Measurements from ENCODE around the gene LCA5.

The LCA5 gene

GRCh38 chr6:79513111-79513510 is 24.1 kb downstream of the LCA5 start:
- H3K9ac ChIP-seq (ENCODE audit: low read depth in 1 of 2, low read length in 2 of 2) = no peak overlapping the region
- no peaks in the 10 kb centered on the region for H3K9me3 ChIP-seq (ENCODE audit: control insufficient read depth in 2 of 2, low read length in 2 of 2)
- no peaks in the 10 kb centered on the region for H3K36me3 ChIP-seq (ENCODE audit: control insufficient read depth in 2 of 2, insufficient read depth in 2 of 2, low read length in 2 of 2)
- no peak overlapping the region for H3K27ac ChIP-seq (ENCODE audit: low read depth in 2 of 2, low read length in 2 of 2)
- H3K4me3 ChIP-seq (ENCODE audit: low read length in 2 of 2) = no peak overlapping the region
- no peaks in the 10 kb centered on the region for H3K27me3 ChIP-seq (ENCODE audit: control insufficient read depth in 2 of 2, insufficient read depth in 2 of 2, low read length in 2 of 2)
- no peaks in the 10 kb centered on the region for H3K4me1 ChIP-seq (ENCODE audit: control insufficient read depth in 2 of 2, insufficient read depth in 2 of 2, low read length in 2 of 2)

- Histone ChIP-seq H3K27ac (ENCODE audit: low read depth in 2 of 2, low read length in 2 of 2) (no peak overlapping the region), H3K4me1 (ENCODE audit: control insufficient read depth in 2 of 2, insufficient read depth in 2 of 2, low read length in 2 of 2) (no peaks in the 10 kb centered on the region), H3K4me3 (ENCODE audit: low read length in 2 of 2) (no peak overlapping the region), H3K36me3 (ENCODE audit: control insufficient read depth in 2 of 2, insufficient read depth in 2 of 2, low read length in 2 of 2) (no peaks in the 10 kb centered on the region), H3K9me3 (ENCODE audit: control insufficient read depth in 2 of 2, low read length in 2 of 2) (no peaks in the 10 kb centered on the region), H3K27me3 (ENCODE audit: control insufficient read depth in 2 of 2, insufficient read depth in 2 of 2, low read length in 2 of 2) (no peaks in the 10 kb centered on the region), H3K9ac (ENCODE audit: low read depth in 1 of 2, low read length in 2 of 2) (no peak overlapping the region)
Observed at GRCh38 chr6:79512014-79512413, 25.2 kb downstream of the LCA5 start.

GRCh38 chr6:79510707-79511106 is 26.5 kb downstream of the LCA5 start:
- Histone ChIP-seq H3K27ac (ENCODE audit: low read depth in 2 of 2, low read length in 2 of 2) (no peak overlapping the region), H3K9ac (ENCODE audit: low read depth in 1 of 2, low read length in 2 of 2) (no peak overlapping the region), H3K36me3 (ENCODE audit: control insufficient read depth in 2 of 2, insufficient read depth in 2 of 2, low read length in 2 of 2) (no peaks in the 10 kb centered on the region), H3K27me3 (ENCODE audit: control insufficient read depth in 2 of 2, insufficient read depth in 2 of 2, low read length in 2 of 2) (no peaks in the 10 kb centered on the region), H3K4me1 (ENCODE audit: control insufficient read depth in 2 of 2, insufficient read depth in 2 of 2, low read length in 2 of 2) (no peaks in the 10 kb centered on the region), H3K4me3 (ENCODE audit: low read length in 2 of 2) (no peak overlapping the region), H3K9me3 (ENCODE audit: control insufficient read depth in 2 of 2, low read length in 2 of 2) (no peaks in the 10 kb centered on the region)

- H3K4me1 ChIP-seq (ENCODE audit: control insufficient read depth in 2 of 2, insufficient read depth in 2 of 2, low read length in 2 of 2) = no peaks in the 10 kb centered on the region
- no peaks in the 10 kb centered on the region for H3K9me3 ChIP-seq (ENCODE audit: control insufficient read depth in 2 of 2, low read length in 2 of 2)
- H3K27ac ChIP-seq (ENCODE audit: low read depth in 2 of 2, low read length in 2 of 2) = no peak overlapping the region
- H3K9ac ChIP-seq (ENCODE audit: low read depth in 1 of 2, low read length in 2 of 2) = no peak overlapping the region
- no peak overlapping the region for H3K4me3 ChIP-seq (ENCODE audit: low read length in 2 of 2)
- H3K36me3 ChIP-seq (ENCODE audit: control insufficient read depth in 2 of 2, insufficient read depth in 2 of 2, low read length in 2 of 2) = no peaks in the 10 kb centered on the region
- H3K27me3 ChIP-seq (ENCODE audit: control insufficient read depth in 2 of 2, insufficient read depth in 2 of 2, low read length in 2 of 2) = no peaks in the 10 kb centered on the region
Observed at GRCh38 chr6:79506251-79506650, 31.0 kb downstream of the LCA5 start.

GRCh38 chr6:79504372-79504771 is 32.9 kb downstream of the LCA5 start:
- no peak overlapping the region for H3K27ac ChIP-seq (ENCODE audit: low read depth in 2 of 2, low read length in 2 of 2)
- no peaks in the 10 kb centered on the region for H3K36me3 ChIP-seq (ENCODE audit: control insufficient read depth in 2 of 2, insufficient read depth in 2 of 2, low read length in 2 of 2)
- no peak overlapping the region for H3K9ac ChIP-seq (ENCODE audit: low read depth in 1 of 2, low read length in 2 of 2)
- H3K27me3 ChIP-seq (ENCODE audit: control insufficient read depth in 2 of 2, insufficient read depth in 2 of 2, low read length in 2 of 2) = no peaks in the 10 kb centered on the region
- H3K4me1 ChIP-seq (ENCODE audit: control insufficient read depth in 2 of 2, insufficient read depth in 2 of 2, low read length in 2 of 2) = no peaks in the 10 kb centered on the region
- H3K9me3 ChIP-seq (ENCODE audit: control insufficient read depth in 2 of 2, low read length in 2 of 2) = no peaks in the 10 kb centered on the region
- H3K4me3 ChIP-seq (ENCODE audit: low read length in 2 of 2) = no peak overlapping the region

GRCh38 chr6:79498842-79499241 is 38.4 kb downstream of the LCA5 start:
- Histone ChIP-seq H3K9me3 (ENCODE audit: control insufficient read depth in 2 of 2, low read length in 2 of 2) (no peaks in the 10 kb centered on the region), H3K27ac (ENCODE audit: low read depth in 2 of 2, low read length in 2 of 2) (no peak overlapping the region), H3K36me3 (ENCODE audit: control insufficient read depth in 2 of 2, insufficient read depth in 2 of 2, low read length in 2 of 2) (no peaks in the 10 kb centered on the region), H3K27me3 (ENCODE audit: control insufficient read depth in 2 of 2, insufficient read depth in 2 of 2, low read length in 2 of 2) (no peaks in the 10 kb centered on the region), H3K9ac (ENCODE audit: low read depth in 1 of 2, low read length in 2 of 2) (no peak overlapping the region), H3K4me1 (ENCODE audit: control insufficient read depth in 2 of 2, insufficient read depth in 2 of 2, low read length in 2 of 2) (no peaks in the 10 kb centered on the region), H3K4me3 (ENCODE audit: low read length in 2 of 2) (no peak overlapping the region)

GRCh38 chr6:79495246-79495645 is 42.0 kb downstream of the LCA5 start:
- no peak overlapping the region for H3K4me3 ChIP-seq (ENCODE audit: low read length in 2 of 2)
- H3K27ac ChIP-seq (ENCODE audit: low read depth in 2 of 2, low read length in 2 of 2) = no peak overlapping the region
- H3K27me3 ChIP-seq (ENCODE audit: control insufficient read depth in 2 of 2, insufficient read depth in 2 of 2, low read length in 2 of 2) = no peaks in the 10 kb centered on the region
- H3K9me3 ChIP-seq (ENCODE audit: control insufficient read depth in 2 of 2, low read length in 2 of 2) = no peaks in the 10 kb centered on the region
- no peaks in the 10 kb centered on the region for H3K36me3 ChIP-seq (ENCODE audit: control insufficient read depth in 2 of 2, insufficient read depth in 2 of 2, low read length in 2 of 2)
- no peaks in the 10 kb centered on the region for H3K4me1 ChIP-seq (ENCODE audit: control insufficient read depth in 2 of 2, insufficient read depth in 2 of 2, low read length in 2 of 2)
- H3K9ac ChIP-seq (ENCODE audit: low read depth in 1 of 2, low read length in 2 of 2) = no peak overlapping the region

- H3K9ac ChIP-seq (ENCODE audit: low read depth in 1 of 2, low read length in 2 of 2) = no peak overlapping the region
- no peaks in the 10 kb centered on the region for H3K27me3 ChIP-seq (ENCODE audit: control insufficient read depth in 2 of 2, insufficient read depth in 2 of 2, low read length in 2 of 2)
- no peaks in the 10 kb centered on the region for H3K36me3 ChIP-seq (ENCODE audit: control insufficient read depth in 2 of 2, insufficient read depth in 2 of 2, low read length in 2 of 2)
- no peak overlapping the region for H3K27ac ChIP-seq (ENCODE audit: low read depth in 2 of 2, low read length in 2 of 2)
- H3K9me3 ChIP-seq (ENCODE audit: control insufficient read depth in 2 of 2, low read length in 2 of 2) = no peaks in the 10 kb centered on the region
- no peaks in the 10 kb centered on the region for H3K4me1 ChIP-seq (ENCODE audit: control insufficient read depth in 2 of 2, insufficient read depth in 2 of 2, low read length in 2 of 2)
- no peak overlapping the region for H3K4me3 ChIP-seq (ENCODE audit: low read length in 2 of 2)
Observed at GRCh38 chr6:79494841-79495240, 42.4 kb downstream of the LCA5 start.

- no peak overlapping the region for H3K9ac ChIP-seq (ENCODE audit: low read depth in 1 of 2, low read length in 2 of 2)
- no peaks in the 10 kb centered on the region for H3K27me3 ChIP-seq (ENCODE audit: control insufficient read depth in 2 of 2, insufficient read depth in 2 of 2, low read length in 2 of 2)
- no peak overlapping the region for H3K4me3 ChIP-seq (ENCODE audit: low read length in 2 of 2)
- no peaks in the 10 kb centered on the region for H3K9me3 ChIP-seq (ENCODE audit: control insufficient read depth in 2 of 2, low read length in 2 of 2)
- H3K27ac ChIP-seq (ENCODE audit: low read depth in 2 of 2, low read length in 2 of 2) = no peak overlapping the region
- H3K4me1 ChIP-seq (ENCODE audit: control insufficient read depth in 2 of 2, insufficient read depth in 2 of 2, low read length in 2 of 2) = no peaks in the 10 kb centered on the region
- H3K36me3 ChIP-seq (ENCODE audit: control insufficient read depth in 2 of 2, insufficient read depth in 2 of 2, low read length in 2 of 2) = no peaks in the 10 kb centered on the region
Observed at GRCh38 chr6:79470728-79471127, 66.5 kb downstream of the LCA5 start.

GRCh38 chr6:79469376-79470246 is 67.6 kb downstream of the LCA5 start:
- Histone ChIP-seq H3K4me1 (ENCODE audit: control insufficient read depth in 2 of 2, insufficient read depth in 2 of 2, low read length in 2 of 2) (no peaks in the 10 kb centered on the region), H3K27me3 (ENCODE audit: control insufficient read depth in 2 of 2, insufficient read depth in 2 of 2, low read length in 2 of 2) (no peaks in the 10 kb centered on the region), H3K9ac (ENCODE audit: low read depth in 1 of 2, low read length in 2 of 2) (no peak overlapping the region), H3K36me3 (ENCODE audit: control insufficient read depth in 2 of 2, insufficient read depth in 2 of 2, low read length in 2 of 2) (no peaks in the 10 kb centered on the region), H3K27ac (ENCODE audit: low read depth in 2 of 2, low read length in 2 of 2) (no peak overlapping the region), H3K9me3 (ENCODE audit: control insufficient read depth in 2 of 2, low read length in 2 of 2) (no peaks in the 10 kb centered on the region), H3K4me3 (ENCODE audit: low read length in 2 of 2) (no peak overlapping the region)
